Ishikawa (cell line): Measurements from ENCODE around the gene TTLL6.

Source experiments
- CEBPB ChIP-seq: IDR thresholded peaks from 2 replicates; pipeline ENCODE4 v1.6.1; 2012
- CREB1 ChIP-seq: IDR thresholded peaks from 2 replicates; pipeline ENCODE4 v1.6.1; 2012; ENCODE audit warnings: low read depth
- EGR1 ChIP-seq: IDR thresholded peaks from 2 replicates; pipeline ENCODE4 v1.6.1; 2012
- EP300 ChIP-seq: IDR thresholded peaks from 2 replicates; pipeline ENCODE4 v1.6.1; 2012; ENCODE audit warnings: borderline replicate concordance
- FOXM1 ChIP-seq: IDR thresholded peaks from 2 replicates; pipeline ENCODE4 v1.6.1; 2012; ENCODE audit warnings: low read depth, borderline replicate concordance
- MAX ChIP-seq: IDR thresholded peaks from 2 replicates; pipeline ENCODE4 v1.6.1; 2012
- RAD21 ChIP-seq: IDR thresholded peaks from 2 replicates; pipeline ENCODE4 v1.6.1; 2012; ENCODE audit warnings: low read depth
- REST ChIP-seq: IDR thresholded peaks from 2 replicates; pipeline ENCODE4 v1.6.1; 2012; ENCODE audit warnings: low read depth, mild to moderate bottlenecking
- TAF1 ChIP-seq: IDR thresholded peaks from 2 replicates; pipeline ENCODE4 v1.6.1; 2012; ENCODE audit warnings: low read depth, mild to moderate bottlenecking
- TEAD4 ChIP-seq: IDR thresholded peaks from 2 replicates; pipeline ENCODE4 v1.6.1; 2012
- YY1 ChIP-seq: IDR thresholded peaks from 2 replicates; pipeline ENCODE4 v1.6.1; 2012; ENCODE audit warnings: low read depth
- ZBTB7A ChIP-seq: IDR thresholded peaks from 2 replicates; pipeline ENCODE4 v1.6.1; 2012; ENCODE audit warnings: low read depth

DNA sequence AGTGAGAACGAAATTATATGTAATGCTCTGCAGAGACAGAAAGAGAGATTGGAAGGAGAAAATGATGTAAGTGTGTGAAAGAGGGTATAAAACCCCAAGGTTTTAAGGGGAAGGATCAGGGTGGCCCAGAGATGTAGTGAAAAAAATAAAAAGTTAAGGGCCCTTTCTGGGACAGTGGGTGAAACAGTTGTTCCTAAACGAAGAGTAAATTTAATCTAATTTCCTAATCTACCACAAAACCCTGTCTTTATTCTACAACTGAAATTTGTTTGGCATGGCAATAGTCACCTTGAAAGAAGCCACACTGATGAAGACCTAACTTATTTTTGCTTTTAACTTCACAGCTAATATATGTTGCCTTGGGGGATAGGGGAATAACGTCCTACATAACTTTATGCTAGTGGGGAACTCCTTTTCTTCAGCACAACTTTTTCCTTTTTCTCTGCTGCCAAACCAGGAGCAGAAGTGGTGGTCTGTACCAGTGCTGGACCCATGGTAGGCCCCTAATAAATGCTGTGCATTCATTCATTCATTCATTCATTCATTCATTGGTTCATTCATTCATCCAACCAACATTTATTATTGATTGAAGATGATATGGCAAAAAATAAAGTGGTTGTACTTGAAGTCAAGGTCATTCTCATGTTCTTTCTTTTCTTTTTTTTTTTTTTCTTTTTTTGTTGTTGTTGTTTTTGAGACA lies 39.2 kb upstream of the TTLL6 start:
- no peak for TF ChIP-seq EP300
- no peak for TF ChIP-seq ZBTB7A
- no peak for TF ChIP-seq TEAD4
- no peak for TF ChIP-seq FOXM1
- TF ChIP-seq MAX: no peak
- TF ChIP-seq TAF1: no peak
- TF ChIP-seq YY1: no peak
- TF ChIP-seq REST: no peak
- TF ChIP-seq RAD21: no peak
- TF ChIP-seq CREB1: no peak
- no peak for TF ChIP-seq CEBPB
- TF ChIP-seq EGR1: no peak
